Retinal pigment epithelial cell (primary cell): ENCODE data around the gene THBS2.
"Not testable (repeated sequence)": the region's sequence is repeated elsewhere in the genome, so short reads cannot be mapped to it uniquely, and the experiment has no call there.

ENCODE experiments used
- DNase-seq: peaks from one replicate; pipeline ENCODE4 v3.0.0-alpha.2; 2010; ENCODE audit warnings: low read depth
- H3K4me3 ChIP-seq: 2 replicates; pipeline ENCODE4 v1.5.1; 2011; ENCODE audit warnings: mild to moderate bottlenecking, low read length, control low read depth, moderate library complexity
- CTCF ChIP-seq: conservative IDR thresholded peaks from 2 replicates; pipeline ENCODE4 v1.5.1; 2011; ENCODE audit warnings: low read depth, low read length, control low read depth, inconsistent platforms

THBS2 gene

GRCh38 chr6:169274781-169275180 lies 21.1 kb upstream of the THBS2 start:
- DNase-seq, result no peak
- no peak overlapping the region for H3K4me3 ChIP-seq
- no peak for TF ChIP-seq CTCF

- H3K4me3 ChIP-seq, result no peak overlapping the region
- DNase-seq, result no peak
- no peak for TF ChIP-seq CTCF
Observed at GRCh38 chr6:169273511-169273910, 19.9 kb upstream of the THBS2 start.

GRCh38 chr6:169271877-169272216 lies 18.2 kb upstream of the THBS2 start:
- H3K4me3 ChIP-seq, result no peak overlapping the region
- DNase-seq, result no peak
- TF ChIP-seq CTCF, result no peak

- no peak overlapping the region for H3K4me3 ChIP-seq
- TF ChIP-seq CTCF, result no peak
- DNase-seq, result no peak
Observed at GRCh38 chr6:169271158-169271876, 17.7 kb upstream of the THBS2 start.

GRCh38 chr6:169270077-169270380 lies 16.4 kb upstream of the THBS2 start:
- not testable (repeated sequence) for DNase-seq, H3K4me3 ChIP-seq

- no peak for TF ChIP-seq CTCF
- no peak for DNase-seq
- no peak overlapping the region for H3K4me3 ChIP-seq
Observed at GRCh38 chr6:169269180-169270076, 15.8 kb upstream of the THBS2 start.

- H3K4me3 ChIP-seq, result no peak overlapping the region
- TF ChIP-seq CTCF, result no peak
- no peak for DNase-seq
Observed at GRCh38 chr6:169268276-169268675, 14.6 kb upstream of the THBS2 start.
